Measurements from ENCODE around the gene FUCA1.
A peak's percentile ranks its signal among the peaks of the same experiment; 100 is the strongest.
"Not testable (repeated sequence)": the region's sequence is repeated elsewhere in the genome, so short reads cannot be mapped to it uniquely, and the experiment has no call there.

FUCA1 gene

DNA sequence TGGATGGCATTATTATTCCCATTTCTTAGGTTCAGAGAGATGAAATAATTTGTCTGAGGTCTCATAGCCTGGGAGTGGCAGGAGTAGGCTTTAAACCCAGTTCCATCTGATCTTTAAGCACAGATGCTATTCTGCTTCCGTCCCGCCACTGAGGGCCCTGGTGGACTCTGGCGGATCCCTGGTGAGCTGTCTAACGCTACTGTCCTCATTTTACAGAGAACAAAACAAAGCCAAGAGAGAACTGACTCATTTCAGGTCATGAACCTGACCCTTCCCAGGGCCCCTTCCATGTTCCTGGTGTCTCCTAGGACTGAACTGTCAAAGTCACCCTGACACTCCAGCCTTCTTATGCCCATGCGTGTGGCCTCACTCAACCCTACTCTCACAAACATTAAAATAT is 64.4 kb downstream of the FUCA1 start:
- CTCF ChIA-PET, result interaction anchor here (1.9 kb wide), 1 partner anchor 32 kb away, joined by 5 read pairs; no protein-coding TSS in a partner anchor
- TF ChIP-seq LEF1 (IDR thresholded peaks at IDR 0.05; ENCODE audit: borderline replicate concordance) (no peak), CTBP1 (IDR thresholded peaks at IDR 0.05; ENCODE audit: borderline replicate concordance) (no peak), ZNF384 (IDR thresholded peaks at IDR 0.05) (no peak), HDGF (IDR thresholded peaks at IDR 0.05; ENCODE audit: borderline replicate concordance) (no peak), FOXK2 (IDR thresholded peaks at IDR 0.05) (no peak), L3MBTL2 (conservative IDR thresholded peaks at IDR 0.05) (no peak), FOXM1 (IDR thresholded peaks at IDR 0.05; ENCODE audit: borderline replicate concordance) (no peak), SP1 (IDR thresholded peaks at IDR 0.05) (no peak), FOXA1 (IDR thresholded peaks at IDR 0.05) (no peak), ELF4 (IDR thresholded peaks at IDR 0.05) (no peak), BHLHE40 (IDR thresholded peaks at IDR 0.05; ENCODE audit: borderline replicate concordance) (no peak), SUZ12 (IDR thresholded peaks at IDR 0.05) (no peak), TARDBP (IDR thresholded peaks at IDR 0.05) (no peak), ARNT (IDR thresholded peaks at IDR 0.05) (no peak), NFRKB (IDR thresholded peaks at IDR 0.05) (no peak)
- TF ChIP-seq, protein P1, sequence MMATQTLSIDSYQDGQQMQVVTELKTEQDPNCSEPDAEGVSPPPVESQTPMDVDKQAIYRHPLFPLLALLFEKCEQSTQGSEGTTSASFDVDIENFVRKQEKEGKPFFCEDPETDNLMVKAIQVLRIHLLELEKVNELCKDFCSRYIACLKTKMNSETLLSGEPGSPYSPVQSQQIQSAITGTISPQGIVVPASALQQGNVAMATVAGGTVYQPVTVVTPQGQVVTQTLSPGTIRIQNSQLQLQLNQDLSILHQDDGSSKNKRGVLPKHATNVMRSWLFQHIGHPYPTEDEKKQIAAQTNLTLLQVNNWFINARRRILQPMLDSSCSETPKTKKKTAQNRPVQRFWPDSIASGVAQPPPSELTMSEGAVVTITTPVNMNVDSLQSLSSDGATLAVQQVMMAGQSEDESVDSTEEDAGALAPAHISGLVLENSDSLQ (IDR thresholded peaks at IDR 0.05), result no peak
- DNase-seq (ENCODE audit: extremely low spot score), result no peak
- POLR2A ChIA-PET, result no interaction called here

DNA sequence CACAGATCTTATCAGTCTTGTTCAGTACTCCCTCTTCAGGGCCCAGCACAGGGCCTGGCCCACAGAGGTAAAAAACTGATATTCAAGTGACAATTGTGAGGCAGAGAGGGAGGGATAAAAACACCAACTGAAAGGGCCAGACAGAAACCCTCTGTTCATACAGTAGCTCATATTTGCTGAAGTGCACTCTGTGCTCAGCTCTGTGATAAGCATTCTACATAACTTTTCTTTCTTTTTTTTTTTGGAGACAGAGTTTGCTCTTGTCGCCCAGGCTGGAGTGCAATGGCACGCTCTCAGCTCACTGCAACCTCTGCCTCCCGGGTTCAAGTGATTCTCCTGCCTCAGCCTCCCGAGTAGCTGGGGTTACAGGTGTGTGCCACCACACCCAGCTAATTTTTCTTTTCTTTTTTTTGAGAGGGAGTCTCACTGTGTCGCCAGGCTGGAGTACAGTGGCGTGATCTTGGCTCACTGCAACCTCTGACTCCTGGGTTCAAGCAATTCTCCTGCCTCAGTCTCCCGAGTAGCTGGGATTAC is 65.2 kb downstream of the FUCA1 start:
- not testable (repeated sequence) for DNase-seq (ENCODE audit: extremely low spot score)
- POLR2A ChIA-PET, result interaction anchor here (1.0 to 3.4 kb wide), 2 partner anchors 22 to 25 kb away, joined by 4 to 14 read pairs; partner anchors contain the start of genes HMGCL and PITHD1
- CTCF ChIA-PET, result interaction anchor here (0.6 to 1.9 kb wide), 3 partner anchors 8 to 31 kb away, joined by 3 to 5 read pairs (median 3); no protein-coding TSS in a partner anchor

DNA sequence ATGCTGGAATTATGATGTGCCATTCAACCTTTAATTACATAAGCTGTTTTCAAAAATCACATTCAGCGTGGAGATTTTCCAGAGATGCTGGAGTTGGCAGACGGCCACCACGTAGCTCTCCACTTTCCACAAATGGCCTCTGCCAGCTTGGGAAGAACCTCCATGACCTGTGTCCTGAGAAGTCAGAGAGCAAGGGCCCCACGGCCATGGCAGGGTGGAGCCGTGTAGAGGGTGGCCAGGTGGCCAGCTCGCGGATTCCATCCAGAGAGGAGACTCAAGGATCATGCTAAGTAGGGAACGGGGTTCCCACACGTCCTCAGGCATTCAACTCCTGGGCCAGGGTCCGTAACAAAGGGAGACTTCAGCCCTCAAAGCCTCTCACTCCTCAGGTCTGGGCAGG is 66.2 kb downstream of the FUCA1 start:
- DNase-seq (ENCODE audit: extremely low spot score), result no peak
- no peak for TF ChIP-seq FOXA1 (IDR thresholded peaks at IDR 0.05)
- no peak for TF ChIP-seq TARDBP (IDR thresholded peaks at IDR 0.05)
- no peak for TF ChIP-seq SP1 (IDR thresholded peaks at IDR 0.05)
- TF ChIP-seq L3MBTL2 (conservative IDR thresholded peaks at IDR 0.05), result no peak
- TF ChIP-seq NFRKB (IDR thresholded peaks at IDR 0.05), result no peak
- no peak for TF ChIP-seq SUZ12 (IDR thresholded peaks at IDR 0.05)
- no peak for TF ChIP-seq ZNF384 (IDR thresholded peaks at IDR 0.05)
- TF ChIP-seq LEF1 (IDR thresholded peaks at IDR 0.05; ENCODE audit: borderline replicate concordance), result no peak
- POLR2A ChIA-PET, result interaction anchor here (1.1 to 3.4 kb wide), 2 partner anchors 23 to 24 kb away, joined by 3 to 14 read pairs; partner anchors contain the start of genes HMGCL and PITHD1
- CTCF ChIA-PET, result interaction anchor here (1.1 to 1.5 kb wide), 2 partner anchors 9 to 12 kb away, joined by 3 to 6 read pairs; no protein-coding TSS in a partner anchor

DNA sequence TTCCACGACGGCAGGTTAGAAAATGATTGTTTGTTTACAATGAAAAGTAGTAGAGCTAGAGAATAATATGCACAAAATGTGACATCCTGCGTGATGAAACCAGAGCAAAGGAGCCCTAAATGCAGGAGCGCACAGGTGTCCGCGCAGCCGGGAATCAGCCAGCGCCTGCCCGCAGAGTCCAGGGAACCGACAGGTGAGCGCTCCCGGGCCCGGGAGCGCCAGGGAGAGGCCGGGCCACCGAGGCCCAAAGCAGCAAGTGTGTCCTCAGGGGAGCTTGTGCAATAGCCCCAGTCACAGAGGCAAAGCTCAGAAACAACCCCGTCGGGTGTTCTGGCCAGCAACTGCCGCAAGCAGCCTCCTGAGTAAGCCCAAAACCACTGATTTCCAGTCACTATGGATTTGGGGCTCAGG is 66.7 kb downstream of the FUCA1 start:
- POLR2A ChIA-PET, result interaction anchor here (0.9 to 3.4 kb wide), 4 partner anchors 9 to 23 kb away, joined by 3 to 14 read pairs (median 4); partner anchors contain the start of genes HMGCL and PITHD1
- CTCF ChIA-PET, result interaction anchor here (1.5 kb wide), 1 partner anchor 10 kb away, joined by 6 read pairs; no protein-coding TSS in a partner anchor
- DNase-seq (ENCODE audit: extremely low spot score), result no peak
- TF ChIP-seq HDGF (IDR thresholded peaks at IDR 0.05; ENCODE audit: borderline replicate concordance) (no peak), FOXM1 (IDR thresholded peaks at IDR 0.05; ENCODE audit: borderline replicate concordance) (no peak), LEF1 (IDR thresholded peaks at IDR 0.05; ENCODE audit: borderline replicate concordance) (no peak), ELF4 (IDR thresholded peaks at IDR 0.05) (no peak), FOXK2 (IDR thresholded peaks at IDR 0.05) (no peak), BHLHE40 (IDR thresholded peaks at IDR 0.05; ENCODE audit: borderline replicate concordance) (no peak), FOXA1 (IDR thresholded peaks at IDR 0.05) (no peak), TARDBP (IDR thresholded peaks at IDR 0.05) (no peak), NFRKB (IDR thresholded peaks at IDR 0.05) (no peak), SUZ12 (IDR thresholded peaks at IDR 0.05) (no peak), CTBP1 (IDR thresholded peaks at IDR 0.05; ENCODE audit: borderline replicate concordance) (no peak), L3MBTL2 (conservative IDR thresholded peaks at IDR 0.05) (no peak)
- TF ChIP-seq, protein P1 (IDR thresholded peaks at IDR 0.05), result no peak

DNA sequence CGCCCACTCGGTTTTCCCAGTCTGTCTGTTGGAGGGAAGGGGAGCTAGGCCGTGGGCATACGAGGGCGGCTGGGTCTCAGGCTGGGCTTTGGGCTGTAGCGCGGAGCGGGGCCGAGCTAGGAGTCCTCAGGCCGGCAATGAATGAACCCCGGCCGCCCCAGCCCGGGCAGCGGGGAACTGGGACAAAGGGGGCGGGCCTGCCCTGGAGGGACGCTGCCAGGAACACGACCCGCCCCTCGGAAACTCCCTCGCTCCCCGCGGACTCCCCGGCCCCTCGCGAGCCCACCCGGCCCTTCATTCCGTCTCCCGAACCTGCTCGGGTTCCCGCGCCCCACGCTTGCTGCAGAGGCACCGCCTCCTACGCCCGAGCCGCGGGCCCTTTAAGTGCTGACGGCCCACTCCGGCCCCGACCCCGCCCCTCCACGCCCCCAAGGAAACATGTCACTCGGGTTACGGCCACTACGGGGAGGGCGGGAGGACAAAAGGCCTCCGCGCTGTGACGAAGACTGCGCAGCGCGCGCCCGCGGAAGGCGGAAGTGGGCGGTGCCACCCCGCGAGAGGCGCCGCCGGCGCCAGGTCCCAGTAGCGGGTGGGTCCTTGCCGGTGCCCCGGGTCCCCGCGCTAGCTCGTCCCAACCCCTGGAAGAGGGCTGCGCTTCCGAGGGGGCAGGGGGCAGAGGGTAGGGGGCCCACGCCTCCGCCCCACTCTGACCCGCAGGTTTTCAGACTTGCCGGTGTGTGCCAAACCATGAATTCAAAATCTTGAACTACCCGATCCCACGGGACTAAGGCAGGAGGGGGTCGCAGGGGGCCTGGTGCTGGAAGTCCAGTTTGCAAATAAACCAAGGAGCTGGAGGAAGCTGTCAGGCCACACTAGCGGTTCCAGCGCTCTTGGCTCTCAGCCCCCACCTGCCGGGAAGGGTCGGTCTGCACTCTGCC is 67.4 kb downstream of the FUCA1 start, which contains the start of gene GALE:
GALE (minus strand) TSS at position 355 of the 938 bp plus-strand sequence. CDS start 1,747 bp downstream, outside the sequence.
- POLR2A ChIA-PET, result interaction anchor here (0.6 to 3.4 kb wide), 6 partner anchors 9 to 24 kb away, joined by 3 to 18 read pairs (median 5); partner anchors contain the start of genes HMGCL and PITHD1
- peak; percentile 90 for DNase-seq (ENCODE audit: extremely low spot score)
- TF ChIP-seq HDGF (IDR thresholded peaks at IDR 0.05; ENCODE audit: borderline replicate concordance) (no peak), TARDBP (IDR thresholded peaks at IDR 0.05) (peak; percentile 88)
- CTCF ChIA-PET, result interaction anchor here (1.5 kb wide), 1 partner anchor 10 kb away, joined by 6 read pairs; no protein-coding TSS in a partner anchor
